Measurements from ENCODE around the gene ZNF138.
"Not testable (repeated sequence)": the region's sequence is repeated elsewhere in the genome, so short reads cannot be mapped to it uniquely, and the experiment has no call there.

ZNF138 gene

GRCh38 chr7:64838051-64838450 is 43.8 kb downstream of the ZNF138 start:
- in situ Hi-C loops (cut with HindIII; ENCODE audit: low sequenced_read_pairs), result not testable (repeated sequence)

GRCh38 chr7:64838691-64839090 is 44.5 kb downstream of the ZNF138 start:
- in situ Hi-C loops (cut with HindIII; ENCODE audit: low sequenced_read_pairs), result no loop called here

GRCh38 chr7:64839910-64840309 is 45.7 kb downstream of the ZNF138 start:
- in situ Hi-C loops (cut with HindIII; ENCODE audit: low sequenced_read_pairs), result no loop called here

- in situ Hi-C loops (cut with HindIII; ENCODE audit: low sequenced_read_pairs), result no loop called here
Measured at GRCh38 chr7:64849250-64849923, 55.2 kb downstream of the ZNF138 start.

GRCh38 chr7:64849924-64850499 is 55.8 kb downstream of the ZNF138 start:
- in situ Hi-C loops (cut with HindIII; ENCODE audit: low sequenced_read_pairs), result no loop called here

GRCh38 chr7:64853679-64854078 is 59.5 kb downstream of the ZNF138 start:
- in situ Hi-C loops (cut with HindIII; ENCODE audit: low sequenced_read_pairs), result no loop called here

- in situ Hi-C loops (cut with HindIII; ENCODE audit: low sequenced_read_pairs), result no loop called here
Measured at GRCh38 chr7:64854969-64855368, 60.7 kb downstream of the ZNF138 start.

- in situ Hi-C loops (cut with HindIII; ENCODE audit: low sequenced_read_pairs), result no loop called here
Measured at GRCh38 chr7:64863021-64863420, 68.8 kb downstream of the ZNF138 start.

- in situ Hi-C loops (cut with HindIII; ENCODE audit: low sequenced_read_pairs), result not testable (repeated sequence)
Measured at GRCh38 chr7:64863530-64863929, 69.3 kb downstream of the ZNF138 start.

GRCh38 chr7:64863969-64864368 is 69.7 kb downstream of the ZNF138 start:
- in situ Hi-C loops (cut with HindIII; ENCODE audit: low sequenced_read_pairs), result no loop called here

- in situ Hi-C loops (cut with HindIII; ENCODE audit: low sequenced_read_pairs), result no loop called here
Measured at GRCh38 chr7:64867863-64868440, 73.7 kb downstream of the ZNF138 start.

- in situ Hi-C loops (cut with HindIII; ENCODE audit: low sequenced_read_pairs), result no loop called here
Measured at GRCh38 chr7:64868499-64868898, 74.3 kb downstream of the ZNF138 start.

- in situ Hi-C loops (cut with HindIII; ENCODE audit: low sequenced_read_pairs), result no loop called here
Measured at GRCh38 chr7:64869121-64869725, 75.0 kb downstream of the ZNF138 start.

- in situ Hi-C loops (cut with HindIII; ENCODE audit: low sequenced_read_pairs), result no loop called here
Measured at GRCh38 chr7:64869912-64870562, 75.8 kb downstream of the ZNF138 start.

GRCh38 chr7:64870656-64871055 is 76.4 kb downstream of the ZNF138 start:
- in situ Hi-C loops (cut with HindIII; ENCODE audit: low sequenced_read_pairs), result no loop called here

- in situ Hi-C loops (cut with HindIII; ENCODE audit: low sequenced_read_pairs), result no loop called here
Measured at GRCh38 chr7:64871761-64872160, 77.5 kb downstream of the ZNF138 start.

GRCh38 chr7:64872351-64873154 is 78.3 kb downstream of the ZNF138 start:
- in situ Hi-C loops (cut with HindIII; ENCODE audit: low sequenced_read_pairs), result no loop called here

GRCh38 chr7:64873155-64873500 is 78.9 kb downstream of the ZNF138 start:
- in situ Hi-C loops (cut with HindIII; ENCODE audit: low sequenced_read_pairs), result no loop called here

- in situ Hi-C loops (cut with HindIII; ENCODE audit: low sequenced_read_pairs), result no loop called here
Measured at GRCh38 chr7:64873517-64873916, 79.3 kb downstream of the ZNF138 start.

GRCh38 chr7:64874114-64874513 is 79.9 kb downstream of the ZNF138 start:
- in situ Hi-C loops (cut with HindIII; ENCODE audit: low sequenced_read_pairs), result no loop called here

Data from endothelial cell of hepatic sinusoid (primary cell).